ENCODE measurements around the gene GDPGP1.

GDPGP1 gene

DNA sequence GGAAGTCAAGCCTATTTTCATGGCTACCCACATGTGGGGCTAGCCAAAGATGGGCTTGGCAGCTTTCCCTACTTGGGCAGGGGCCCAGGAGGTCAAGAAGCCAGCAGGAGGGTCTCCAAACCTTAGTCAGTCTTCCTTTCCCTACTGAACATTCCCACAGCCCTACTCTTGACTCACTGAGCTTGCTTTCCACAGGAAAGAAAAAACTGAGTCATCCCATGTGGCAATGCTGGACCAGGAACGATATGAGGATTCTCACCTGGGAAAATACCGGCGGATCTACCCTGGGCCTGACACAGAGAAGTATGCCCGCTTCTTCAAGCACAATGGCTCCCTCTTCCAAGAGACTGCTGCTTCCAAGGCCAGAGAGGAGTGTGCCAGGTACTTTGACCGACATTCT, 27.8 kb downstream of the GDPGP1 start:
- TF ChIP-seq, protein P1, sequence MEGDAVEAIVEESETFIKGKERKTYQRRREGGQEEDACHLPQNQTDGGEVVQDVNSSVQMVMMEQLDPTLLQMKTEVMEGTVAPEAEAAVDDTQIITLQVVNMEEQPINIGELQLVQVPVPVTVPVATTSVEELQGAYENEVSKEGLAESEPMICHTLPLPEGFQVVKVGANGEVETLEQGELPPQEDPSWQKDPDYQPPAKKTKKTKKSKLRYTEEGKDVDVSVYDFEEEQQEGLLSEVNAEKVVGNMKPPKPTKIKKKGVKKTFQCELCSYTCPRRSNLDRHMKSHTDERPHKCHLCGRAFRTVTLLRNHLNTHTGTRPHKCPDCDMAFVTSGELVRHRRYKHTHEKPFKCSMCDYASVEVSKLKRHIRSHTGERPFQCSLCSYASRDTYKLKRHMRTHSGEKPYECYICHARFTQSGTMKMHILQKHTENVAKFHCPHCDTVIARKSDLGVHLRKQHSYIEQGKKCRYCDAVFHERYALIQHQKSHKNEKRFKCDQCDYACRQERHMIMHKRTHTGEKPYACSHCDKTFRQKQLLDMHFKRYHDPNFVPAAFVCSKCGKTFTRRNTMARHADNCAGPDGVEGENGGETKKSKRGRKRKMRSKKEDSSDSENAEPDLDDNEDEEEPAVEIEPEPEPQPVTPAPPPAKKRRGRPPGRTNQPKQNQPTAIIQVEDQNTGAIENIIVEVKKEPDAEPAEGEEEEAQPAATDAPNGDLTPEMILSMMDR (conservative IDR thresholded peaks at IDR 0.05; ENCODE audit: control insufficient read depth, insufficient read depth, low read depth, low read length), result no peak
- DNase-seq (ENCODE audit: low read depth), result peak; percentile 80
- H3K4me3 ChIP-seq (ENCODE audit: control insufficient read depth, low read depth, low read length), result no peak overlapping the region

GRCh38 chr15:90262426-90262825, 28.4 kb downstream of the GDPGP1 start:
- no peak overlapping the region for H3K4me3 ChIP-seq (ENCODE audit: control insufficient read depth, low read depth, low read length)
- peak; percentile 37 for DNase-seq (ENCODE audit: low read depth)
- TF ChIP-seq, protein P1 (conservative IDR thresholded peaks at IDR 0.05; ENCODE audit: control insufficient read depth, insufficient read depth, low read depth, low read length), result no peak

DNA sequence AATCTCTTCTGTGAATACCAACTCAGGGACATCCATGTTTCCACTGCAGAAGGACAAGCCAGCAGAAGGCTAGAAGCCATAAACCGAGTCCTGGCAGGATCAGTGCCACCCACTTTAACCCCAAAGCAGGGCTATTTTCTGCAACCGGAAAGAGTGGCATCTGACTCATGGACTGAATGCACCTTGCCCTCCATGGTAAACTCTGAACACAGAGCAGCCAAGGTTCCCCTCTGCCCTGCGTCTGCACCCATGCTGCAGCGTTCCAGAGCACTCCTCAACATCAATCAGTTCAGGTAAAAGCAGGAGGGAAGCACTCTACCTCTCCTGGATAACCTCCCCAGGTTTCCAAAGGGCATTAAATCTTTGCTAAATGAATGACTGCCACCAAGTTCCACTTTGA, 30.7 kb downstream of the GDPGP1 start:
- peak overlapping the region; percentile 92 for H3K4me3 ChIP-seq (ENCODE audit: control insufficient read depth, low read depth, low read length)
- DNase-seq (ENCODE audit: low read depth), result no peak
- TF ChIP-seq, protein P1 (conservative IDR thresholded peaks at IDR 0.05; ENCODE audit: control insufficient read depth, insufficient read depth, low read depth, low read length), result no peak

DNA sequence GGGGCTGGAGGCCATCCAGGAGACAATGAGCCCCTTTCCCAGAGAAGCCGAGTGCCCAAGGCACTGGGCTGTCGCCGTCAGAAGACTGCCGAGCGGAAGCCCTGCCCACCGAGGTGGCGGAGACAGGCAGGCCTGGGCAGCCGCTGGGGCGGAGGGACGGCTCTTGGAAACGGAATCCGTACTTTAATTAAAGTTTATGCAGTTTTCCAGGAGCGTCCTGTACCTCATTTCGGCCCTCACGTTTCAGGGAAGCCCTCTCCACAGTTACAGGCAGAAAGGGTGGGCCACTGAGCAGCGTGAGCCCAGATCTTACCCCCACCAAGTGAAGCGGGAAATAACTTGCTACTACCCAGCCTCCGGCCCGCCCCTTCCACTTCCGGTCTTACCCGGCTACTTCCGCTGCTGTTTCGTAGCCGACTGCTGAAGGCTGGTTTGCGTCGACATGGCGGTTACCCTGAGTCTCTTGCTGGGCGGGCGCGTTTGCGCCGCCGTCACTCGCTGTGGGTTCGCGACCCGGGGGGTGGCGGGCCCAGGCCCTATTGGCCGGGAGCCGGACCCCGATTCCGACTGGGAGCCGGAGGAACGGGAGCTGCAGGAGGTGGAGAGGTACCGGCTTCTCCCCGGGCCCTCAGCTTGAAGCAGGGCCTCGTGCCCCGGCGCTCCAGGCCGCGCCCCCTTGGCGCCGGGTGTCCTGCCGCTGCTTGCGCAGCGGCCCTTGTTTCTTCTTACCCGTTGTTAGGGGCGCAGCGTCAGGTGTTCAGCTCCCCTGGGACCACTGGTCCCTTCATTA, 31.5 kb downstream of the GDPGP1 start, which contains the start of gene NGRN:
Gene NGRN, plus strand, starts transcription at position 402 of the 790 bp plus-strand sequence. Its CDS starts 41 bp downstream, at position 443.
- TF ChIP-seq, protein P1 (conservative IDR thresholded peaks at IDR 0.05; ENCODE audit: control insufficient read depth, insufficient read depth, low read depth, low read length), result no peak
- peak; percentile 87 for DNase-seq (ENCODE audit: low read depth)
- peak within 1 kb of the TSS; percentile 92 for H3K4me3 ChIP-seq (ENCODE audit: control insufficient read depth, low read depth, low read length)

DNA sequence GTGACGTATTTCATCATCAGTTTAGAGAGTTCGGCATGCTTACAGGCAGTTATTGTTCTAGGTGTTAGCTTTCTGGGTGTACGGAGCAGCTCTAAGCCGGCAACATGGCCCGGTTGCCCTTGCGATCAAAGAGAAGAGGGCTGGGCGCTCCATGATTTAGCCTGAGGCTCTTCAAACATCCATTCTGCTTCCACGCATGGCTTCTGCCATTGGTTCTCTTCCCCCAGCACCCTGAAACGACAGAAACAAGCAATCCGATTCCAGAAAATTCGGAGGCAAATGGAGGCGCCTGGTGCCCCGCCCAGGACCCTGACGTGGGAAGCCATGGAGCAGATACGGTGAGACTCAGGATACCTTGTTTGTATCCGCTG, 32.0 kb downstream of the GDPGP1 start:
- H3K4me3 ChIP-seq (ENCODE audit: control insufficient read depth, low read depth, low read length), result peak overlapping the region; percentile 92
- peak; percentile 25 for DNase-seq (ENCODE audit: low read depth)
- TF ChIP-seq, protein P1 (conservative IDR thresholded peaks at IDR 0.05; ENCODE audit: control insufficient read depth, insufficient read depth, low read depth, low read length), result no peak

DNA sequence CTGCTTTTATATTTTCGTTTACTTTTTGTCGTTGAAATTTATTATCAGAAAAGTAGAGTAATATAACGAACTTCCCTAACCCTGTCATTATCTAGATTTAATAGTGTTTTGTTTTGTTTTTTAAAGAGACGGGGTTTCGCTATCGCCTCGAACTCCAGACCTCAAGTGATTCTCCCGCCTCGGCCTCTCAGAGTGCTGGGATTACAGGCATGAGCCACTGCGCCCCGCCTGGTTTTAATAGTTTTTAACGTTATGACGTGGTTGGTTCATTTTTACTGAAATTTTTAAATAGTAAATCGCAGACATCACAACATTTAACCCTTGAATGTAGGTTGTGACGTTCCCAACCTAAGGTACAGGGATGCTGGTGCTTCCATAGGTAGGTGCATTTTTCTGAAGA, 32.5 kb downstream of the GDPGP1 start:
- DNase-seq (ENCODE audit: low read depth), result peak; percentile 43
- peak overlapping the region; percentile 92 for H3K4me3 ChIP-seq (ENCODE audit: control insufficient read depth, low read depth, low read length)
- TF ChIP-seq, protein P1 (conservative IDR thresholded peaks at IDR 0.05; ENCODE audit: control insufficient read depth, insufficient read depth, low read depth, low read length), result no peak
